Epithelial cell of esophagus (primary cell): ENCODE results near the gene COL7A1.

Source experiments
- DNase-seq: peaks from one replicate; pipeline ENCODE4 v3.0.0; 2010; ENCODE audit warnings: low read depth
- H3K4me3 ChIP-seq: 2 replicates; pipeline ENCODE4 v1.5.1; 2011; ENCODE audit warnings: mild to moderate bottlenecking, low read length, control low read depth
- CTCF ChIP-seq: IDR thresholded peaks from 2 replicates; pipeline ENCODE4 v1.5.1; 2011; ENCODE audit warnings: low read depth, mild to moderate bottlenecking, low read length, control low read depth, inconsistent platforms; ENCODE audit not compliant: insufficient read depth; ENCODE audit errors: missing control alignments

Gene COL7A1

GRCh38 chr3:48591886-48592518, 3.1 kb downstream of the COL7A1 start:
- no peak for TF ChIP-seq CTCF
- DNase-seq = no peak
- H3K4me3 ChIP-seq = peak overlapping the region; percentile 77

- TF ChIP-seq CTCF = no peak
- no peak for DNase-seq
- peak overlapping the region; percentile 77 for H3K4me3 ChIP-seq
Measured at GRCh38 chr3:48591436-48591835, 3.7 kb downstream of the COL7A1 start.

- no peak overlapping the region for H3K4me3 ChIP-seq
- no peak for TF ChIP-seq CTCF
- DNase-seq = no peak
Measured at GRCh38 chr3:48588230-48588629, 6.9 kb downstream of the COL7A1 start.

- no peak for TF ChIP-seq CTCF
- no peak for DNase-seq
- H3K4me3 ChIP-seq = no peak overlapping the region
Measured at GRCh38 chr3:48587686-48588085, 7.4 kb downstream of the COL7A1 start.

- no peak for TF ChIP-seq CTCF
Measured at GRCh38 chr3:48585411-48585810, 9.7 kb downstream of the COL7A1 start.

GRCh38 chr3:48584836-48585235, 10.3 kb downstream of the COL7A1 start:
- DNase-seq = no peak
- no peak overlapping the region for H3K4me3 ChIP-seq
- TF ChIP-seq CTCF = no peak

More at GRCh38 chr3:48585411-48585810, 9.7 kb downstream of the COL7A1 start:
- no peak overlapping the region for H3K4me3 ChIP-seq
- no peak for DNase-seq
